WTC11 (cell line): ENCODE measurements around the gene WAC. TPM values are rescaled to one million over a fixed set of nuclear protein-coding genes. Genes with fewer than 3 reads are reported as not detected.

ENCODE experiments used
- ATAC-seq: fragments of 200-7000 bp; cut with Tn5 transposase; 2 replicates; pipeline ENCODE4 v1.10.0; 2021; ENCODE audit warnings: mild to moderate bottlenecking, moderate library complexity
- CTCF ChIA-PET: fragments of 300-600 bp; sonication (Branson Sonifier 250); formaldehyde crosslinking; loops from one replicate; lab custom pipeline; 2021; ENCODE audit warnings: antibody characterized with exemption; lab: Charles Lee
- POLR2A ChIA-PET: fragments of 350-600 bp; sonication (Branson Sonifier 250); formaldehyde crosslinking; loops from one replicate; lab custom pipeline; 2021; ENCODE audit warnings: antibody characterized with exemption; lab: Charles Lee
- DNase-seq: peaks from one replicate; pipeline ENCODE4 v3.0.0; 2021; ENCODE audit warnings: low spot score
- H3K27ac Mint-ChIP-seq: 2 replicates; pipeline ENCODE4 v1.8.0; 2021; ENCODE audit warnings: mixed read lengths
- H3K27me3 Mint-ChIP-seq: 2 replicates; pipeline ENCODE4 v1.8.0; 2021; ENCODE audit warnings: low read depth, mild to moderate bottlenecking, moderate library complexity, mixed read lengths
- H3K36me3 Mint-ChIP-seq: 2 replicates; pipeline ENCODE4 v1.8.0; 2021; ENCODE audit warnings: mixed read lengths
- H3K4me1 Mint-ChIP-seq: 2 replicates; pipeline ENCODE4 v1.8.0; 2022; ENCODE audit warnings: mixed read lengths
- H3K4me3 Mint-ChIP-seq: 2 replicates; pipeline ENCODE4 v1.8.0; 2021; ENCODE audit warnings: mild to moderate bottlenecking, moderate library complexity, mixed read lengths
- H3K9me3 Mint-ChIP-seq: 2 replicates; pipeline ENCODE4 v1.8.0; 2021; ENCODE audit warnings: mixed read lengths
- ETV6 ChIP-seq: sonication (generic); formaldehyde crosslinking; IDR thresholded peaks from 2 replicates; pipeline ENCODE4 v1.8.1; 2022; ENCODE audit warnings: mild to moderate bottlenecking, missing genetic modification reagents
- IRF2 ChIP-seq: sonication (generic); formaldehyde crosslinking; IDR thresholded peaks from 2 replicates; pipeline ENCODE4 v1.8.0; 2022; ENCODE audit warnings: low read depth, missing genetic modification reagents, borderline replicate concordance
- KAT7 ChIP-seq: sonication (generic); formaldehyde crosslinking; IDR thresholded peaks from 2 replicates; pipeline ENCODE4 v1.8.1; 2023; ENCODE audit warnings: missing genetic modification reagents, mild to moderate bottlenecking, borderline replicate concordance
- SOX15 ChIP-seq: fragments of 250-450 bp; sonication (Bioruptor Pico); IDR thresholded peaks from 2 replicates; pipeline ENCODE4 v1.9.0; 2021; ENCODE audit warnings: mild to moderate bottlenecking
- TCF7 ChIP-seq: sonication (generic); formaldehyde crosslinking; IDR thresholded peaks from 2 replicates; pipeline ENCODE4 v1.8.0; 2022; ENCODE audit warnings: mild to moderate bottlenecking, low read depth, missing genetic modification reagents, moderate library complexity
- TEAD4 ChIP-seq: sonication (generic); formaldehyde crosslinking; IDR thresholded peaks from 2 replicates; pipeline ENCODE4 v1.8.0; 2022; ENCODE audit warnings: mild to moderate bottlenecking, missing genetic modification reagents
- ZNF416 ChIP-seq: fragments of 250-450 bp; sonication (Bioruptor Pico); IDR thresholded peaks from 2 replicates; pipeline ENCODE4 v1.9.0; 2021; ENCODE audit warnings: mild to moderate bottlenecking, inconsistent platforms
- total RNA-seq: library from RNA; stranded (reverse); gene quantifications from 3 replicates; pipeline ENCODE4 v1.2.3, GENCODE V29; 2021
- TF ChIP-seq, protein P1 (sequence below): fragments of 200-600 bp; IDR thresholded peaks from 2 replicates; pipeline ENCODE4 v1.8.0; 2022; ENCODE audit warnings: antibody characterized with exemption
- TF ChIP-seq, protein P2 (sequence below): sonication (generic); formaldehyde crosslinking; IDR thresholded peaks from 2 replicates; pipeline ENCODE4 v1.8.1; 2023; ENCODE audit warnings: mild to moderate bottlenecking, missing genetic modification reagents, moderate library complexity
- TF ChIP-seq, protein P3 (sequence below): sonication (generic); formaldehyde crosslinking; IDR thresholded peaks from 2 replicates; pipeline ENCODE4 v1.8.0; 2023; ENCODE audit warnings: missing genetic modification reagents
- TF ChIP-seq, protein P4 (sequence below): sonication (generic); formaldehyde crosslinking; IDR thresholded peaks from 2 replicates; pipeline ENCODE4 v1.8.0; 2022; ENCODE audit warnings: mild to moderate bottlenecking, missing genetic modification reagents
- TF ChIP-seq, protein P5 (sequence below): fragments of 250-450 bp; sonication (Bioruptor Pico); IDR thresholded peaks from 2 replicates; pipeline ENCODE4 v1.8.0; 2021; ENCODE audit warnings: mild to moderate bottlenecking

WAC gene
- total RNA-seq, 1 experiment from 2014 or later = 108 TPM

DNA sequence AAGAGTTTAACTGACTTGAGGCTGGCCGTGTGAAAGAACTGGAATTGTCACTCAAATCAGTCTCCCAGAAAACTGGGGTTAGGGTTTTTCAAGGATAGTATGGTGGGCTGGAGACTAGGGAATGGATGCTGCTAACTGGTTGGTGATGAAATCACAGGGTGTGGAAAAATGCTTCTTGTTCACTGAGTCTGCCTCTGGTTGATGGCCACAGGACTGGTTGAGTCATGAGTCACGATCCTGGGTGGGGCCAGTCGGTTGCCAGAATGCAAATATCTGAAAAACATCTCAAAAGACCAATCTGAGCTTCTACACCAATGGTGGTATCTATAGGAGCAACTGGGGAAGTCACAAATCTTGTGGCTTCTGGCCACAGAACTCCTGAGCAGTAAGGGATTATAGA, 128.1 kb downstream of the WAC start:
- ChIA-PET POLR2A (no interaction called here), CTCF (no interaction called here)
- peaks cover 2% of the 10 kb centered on the region; the same call in 1 of the 2 replicates for H3K4me1 Mint-ChIP-seq

DNA sequence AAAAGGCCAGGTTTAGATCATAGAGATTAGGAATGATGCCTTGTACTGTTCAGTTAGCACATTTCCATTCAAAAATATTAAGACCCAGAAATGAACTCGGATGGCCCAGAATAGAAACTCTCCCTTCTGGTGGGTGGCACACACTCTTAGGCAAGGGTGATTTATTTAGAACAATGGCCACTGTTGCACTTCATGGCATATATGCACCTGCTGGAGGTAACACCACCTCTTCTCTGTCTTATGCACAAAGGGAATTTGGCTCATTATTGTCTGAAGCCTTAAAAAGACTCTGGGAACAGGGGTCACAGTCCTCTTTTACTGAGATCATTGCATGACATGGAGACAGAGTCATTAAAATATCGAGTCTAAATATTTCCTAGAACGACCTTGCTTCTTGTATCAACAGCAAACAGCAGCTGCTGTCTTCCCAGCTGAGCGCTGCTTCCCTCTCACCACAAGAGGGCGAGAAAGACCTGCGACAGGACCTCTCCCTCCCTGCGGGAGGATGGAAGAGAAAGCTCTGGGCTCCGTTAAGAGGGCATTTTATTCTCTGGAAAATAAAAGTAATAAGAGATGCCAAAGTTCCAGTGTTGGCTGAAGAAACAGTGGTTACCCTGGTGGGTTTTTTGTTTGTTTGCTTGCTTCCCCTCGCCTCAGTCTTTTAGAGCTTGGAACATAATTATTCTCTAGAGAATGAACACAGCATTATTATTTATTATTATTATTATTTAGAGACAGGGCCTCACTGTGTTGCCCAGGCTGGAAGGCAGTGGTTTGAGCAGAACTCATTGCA, 130.9 kb downstream of the WAC start:
- CTCF ChIA-PET = interaction anchor here (0.5 to 2.0 kb wide), 63 partner anchors 10 to 922 kb away, joined by 3 to 67 read pairs (median 4); partner anchors contain the start of gene BAMBI
- Mint-ChIP-seq H3K4me1 (peaks cover 15% of the 10 kb centered on the region), H3K4me3 (no peak overlapping the region), H3K36me3 (no peaks in the 10 kb centered on the region), H3K27me3 (peaks cover 21% of the 10 kb centered on the region), H3K9me3 (no peaks in the 10 kb centered on the region), H3K27ac (no peak overlapping the region)
- ATAC-seq = peak; percentile 73
- POLR2A ChIA-PET = interaction anchor here (1.0 to 1.1 kb wide), 2 partner anchors 277 to 641 kb away, joined by 3 read pairs; no protein-coding TSS in a partner anchor
- DNase-seq = peak; percentile 87
- TF ChIP-seq TCF7 (CRISPR knock-in tag) = no peak
- no peak for TF ChIP-seq SOX15 (CRISPR knock-in tag)
- TF ChIP-seq, protein P1, sequence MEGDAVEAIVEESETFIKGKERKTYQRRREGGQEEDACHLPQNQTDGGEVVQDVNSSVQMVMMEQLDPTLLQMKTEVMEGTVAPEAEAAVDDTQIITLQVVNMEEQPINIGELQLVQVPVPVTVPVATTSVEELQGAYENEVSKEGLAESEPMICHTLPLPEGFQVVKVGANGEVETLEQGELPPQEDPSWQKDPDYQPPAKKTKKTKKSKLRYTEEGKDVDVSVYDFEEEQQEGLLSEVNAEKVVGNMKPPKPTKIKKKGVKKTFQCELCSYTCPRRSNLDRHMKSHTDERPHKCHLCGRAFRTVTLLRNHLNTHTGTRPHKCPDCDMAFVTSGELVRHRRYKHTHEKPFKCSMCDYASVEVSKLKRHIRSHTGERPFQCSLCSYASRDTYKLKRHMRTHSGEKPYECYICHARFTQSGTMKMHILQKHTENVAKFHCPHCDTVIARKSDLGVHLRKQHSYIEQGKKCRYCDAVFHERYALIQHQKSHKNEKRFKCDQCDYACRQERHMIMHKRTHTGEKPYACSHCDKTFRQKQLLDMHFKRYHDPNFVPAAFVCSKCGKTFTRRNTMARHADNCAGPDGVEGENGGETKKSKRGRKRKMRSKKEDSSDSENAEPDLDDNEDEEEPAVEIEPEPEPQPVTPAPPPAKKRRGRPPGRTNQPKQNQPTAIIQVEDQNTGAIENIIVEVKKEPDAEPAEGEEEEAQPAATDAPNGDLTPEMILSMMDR = peak; percentile 94
- TF ChIP-seq, protein P2, sequence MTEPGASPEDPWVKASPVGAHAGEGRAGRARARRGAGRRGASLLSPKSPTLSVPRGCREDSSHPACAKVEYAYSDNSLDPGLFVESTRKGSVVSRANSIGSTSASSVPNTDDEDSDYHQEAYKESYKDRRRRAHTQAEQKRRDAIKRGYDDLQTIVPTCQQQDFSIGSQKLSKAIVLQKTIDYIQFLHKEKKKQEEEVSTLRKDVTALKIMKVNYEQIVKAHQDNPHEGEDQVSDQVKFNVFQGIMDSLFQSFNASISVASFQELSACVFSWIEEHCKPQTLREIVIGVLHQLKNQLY = no peak
- no peak for TF ChIP-seq ZNF416 (CRISPR knock-in tag)
- TF ChIP-seq ETV6 (CRISPR knock-in tag) = no peak
- TF ChIP-seq, protein P3, sequence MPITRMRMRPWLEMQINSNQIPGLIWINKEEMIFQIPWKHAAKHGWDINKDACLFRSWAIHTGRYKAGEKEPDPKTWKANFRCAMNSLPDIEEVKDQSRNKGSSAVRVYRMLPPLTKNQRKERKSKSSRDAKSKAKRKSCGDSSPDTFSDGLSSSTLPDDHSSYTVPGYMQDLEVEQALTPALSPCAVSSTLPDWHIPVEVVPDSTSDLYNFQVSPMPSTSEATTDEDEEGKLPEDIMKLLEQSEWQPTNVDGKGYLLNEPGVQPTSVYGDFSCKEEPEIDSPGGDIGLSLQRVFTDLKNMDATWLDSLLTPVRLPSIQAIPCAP = no peak

More for the DNA sequence above, 128.1 kb downstream of the WAC start:
- DNase-seq = no peak
- TF ChIP-seq, protein P4, sequence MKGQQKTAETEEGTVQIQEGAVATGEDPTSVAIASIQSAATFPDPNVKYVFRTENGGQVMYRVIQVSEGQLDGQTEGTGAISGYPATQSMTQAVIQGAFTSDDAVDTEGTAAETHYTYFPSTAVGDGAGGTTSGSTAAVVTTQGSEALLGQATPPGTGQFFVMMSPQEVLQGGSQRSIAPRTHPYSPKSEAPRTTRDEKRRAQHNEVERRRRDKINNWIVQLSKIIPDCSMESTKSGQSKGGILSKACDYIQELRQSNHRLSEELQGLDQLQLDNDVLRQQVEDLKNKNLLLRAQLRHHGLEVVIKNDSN = no peak
- no peak for TF ChIP-seq KAT7 (CRISPR knock-in tag)
- TF ChIP-seq, all 79 proteins: peak for 0
- no peaks in the 10 kb centered on the region for H3K36me3 Mint-ChIP-seq
- no peak for ATAC-seq
- no peak overlapping the region for H3K4me3 Mint-ChIP-seq
- H3K9me3 Mint-ChIP-seq = no peaks in the 10 kb centered on the region
- H3K27me3 Mint-ChIP-seq = no peaks in the 10 kb centered on the region
- H3K27ac Mint-ChIP-seq = no peak overlapping the region

DNA sequence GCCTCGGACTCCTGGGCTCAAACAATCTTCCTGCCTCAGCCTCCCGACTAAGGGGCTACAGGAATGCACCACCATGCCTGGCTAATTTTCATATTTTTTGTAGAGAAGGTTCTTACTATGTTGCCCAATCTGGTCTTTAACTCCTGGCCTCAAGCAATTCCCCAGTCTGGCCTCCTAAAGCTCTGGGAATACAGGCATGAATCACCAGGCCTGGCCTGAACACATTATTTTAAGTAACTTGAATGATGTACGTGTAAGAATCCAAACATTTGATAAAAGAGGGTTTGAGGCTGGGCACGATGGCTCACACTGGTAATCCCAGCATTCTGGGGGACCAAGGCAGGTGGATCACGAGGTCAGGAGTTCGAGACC, 131.4 kb downstream of the WAC start:
- Mint-ChIP-seq H3K9me3 (no peaks in the 10 kb centered on the region), H3K36me3 (no peaks in the 10 kb centered on the region), H3K4me3 (no peak overlapping the region), H3K27me3 (peaks cover 27% of the 10 kb centered on the region), H3K4me1 (peaks cover 17% of the 10 kb centered on the region), H3K27ac (no peak overlapping the region)
- no peak for ATAC-seq
- CTCF ChIA-PET = interaction anchor here (0.5 to 2.0 kb wide), 62 partner anchors 9 to 922 kb away, joined by 3 to 67 read pairs (median 4); partner anchors contain the start of gene BAMBI
- no peak for DNase-seq
- POLR2A ChIA-PET = interaction anchor here (1.0 to 1.1 kb wide), 2 partner anchors 276 to 640 kb away, joined by 3 read pairs; no protein-coding TSS in a partner anchor
- TF ChIP-seq, protein P5, sequence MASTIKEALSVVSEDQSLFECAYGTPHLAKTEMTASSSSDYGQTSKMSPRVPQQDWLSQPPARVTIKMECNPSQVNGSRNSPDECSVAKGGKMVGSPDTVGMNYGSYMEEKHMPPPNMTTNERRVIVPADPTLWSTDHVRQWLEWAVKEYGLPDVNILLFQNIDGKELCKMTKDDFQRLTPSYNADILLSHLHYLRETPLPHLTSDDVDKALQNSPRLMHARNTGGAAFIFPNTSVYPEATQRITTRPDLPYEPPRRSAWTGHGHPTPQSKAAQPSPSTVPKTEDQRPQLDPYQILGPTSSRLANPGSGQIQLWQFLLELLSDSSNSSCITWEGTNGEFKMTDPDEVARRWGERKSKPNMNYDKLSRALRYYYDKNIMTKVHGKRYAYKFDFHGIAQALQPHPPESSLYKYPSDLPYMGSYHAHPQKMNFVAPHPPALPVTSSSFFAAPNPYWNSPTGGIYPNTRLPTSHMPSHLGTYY (CRISPR knock-in tag) = no peak
- TF ChIP-seq IRF2 (CRISPR knock-in tag) (no peak), TEAD4 (CRISPR knock-in tag) (no peak)
